Neural cell (in vitro differentiated cells): ENCODE data around the gene TEX13A. TPM values are rescaled to one million over a fixed set of nuclear protein-coding genes. Genes with fewer than 3 reads are reported as not detected.

Source experiments
- H2AFZ ChIP-seq: fragments of 200-600, 300-800 bp; sonication (generic), shearing (Covaris generic); 2 replicates; pipeline ENCODE4 v1.6.0; 2014; ENCODE audit warnings: low read depth, mild to moderate bottlenecking, antibody characterized with exemption, low read length, moderate library complexity
- H3F3A ChIP-seq: fragments of 200-600 bp; shearing (Covaris generic); 2 replicates; pipeline ENCODE4 v1.6.1; 2016; ENCODE audit warnings: mild to moderate bottlenecking, moderate library complexity, mixed read lengths, antibody characterized with exemption, low read length; ENCODE audit not compliant: insufficient read depth, poor library complexity, severe bottlenecking
- H3K27ac ChIP-seq: fragments of 200-600, 300-800 bp; sonication (generic), shearing (Covaris generic); 2 replicates; pipeline ENCODE4 v1.5.1; 2014; ENCODE audit warnings: mild to moderate bottlenecking, low read length, moderate library complexity
- H3K27me3 ChIP-seq: fragments of 300-800, 200-600 bp; sonication (generic), shearing (Covaris generic); 2 replicates; pipeline ENCODE4 v1.6.0; 2014; ENCODE audit warnings: mild to moderate bottlenecking, low read depth, low read length, moderate library complexity; ENCODE audit not compliant: insufficient read depth
- H3K36me3 ChIP-seq: fragments of 300-800, 200-600 bp; sonication (generic), shearing (Covaris generic); 2 replicates; pipeline ENCODE4 v1.5.1; 2014; ENCODE audit warnings: mild to moderate bottlenecking, antibody characterized with exemption, low read length, moderate library complexity; ENCODE audit not compliant: insufficient read depth
- H3K4me2 ChIP-seq: fragments of 300-800, 200-600 bp; sonication (generic), shearing (Covaris generic); 2 replicates; pipeline ENCODE4 v1.6.0; 2014; ENCODE audit warnings: mild to moderate bottlenecking, low read length
- H3K4me3 ChIP-seq: fragments of 300-800, 200-600 bp; sonication (generic), shearing (Covaris generic); 2 replicates; pipeline ENCODE4 v1.5.1; 2014; ENCODE audit warnings: mild to moderate bottlenecking, low read length, moderate library complexity
- H3K79me2 ChIP-seq: fragments of 200-600 bp; shearing (Covaris generic); replicated peaks from 2 replicates; pipeline ENCODE4 v1.6.0; 2014; ENCODE audit warnings: mild to moderate bottlenecking, low read length, moderate library complexity; ENCODE audit not compliant: insufficient read depth
- H3K9ac ChIP-seq: fragments of 300-800, 200-600 bp; sonication (generic), shearing (Covaris generic); 2 replicates; pipeline ENCODE4 v1.6.1; 2016; ENCODE audit warnings: mild to moderate bottlenecking, low read length, mixed read lengths
- H3K9me2 ChIP-seq: fragments of 200-600 bp; shearing (Covaris generic); 2 replicates; pipeline ENCODE4 v1.6.1; 2016; ENCODE audit warnings: mild to moderate bottlenecking, low read length, mixed read lengths; ENCODE audit not compliant: insufficient read depth
- H3K9me3 ChIP-seq: fragments of 200-600, 300-800 bp; sonication (generic), shearing (Covaris generic); 2 replicates; pipeline ENCODE4 v1.6.1; 2016; ENCODE audit warnings: mild to moderate bottlenecking, mixed run types, low read length, moderate library complexity, mixed read lengths
- H4K20me1 ChIP-seq: fragments of 200-600 bp; shearing (Covaris generic); 2 replicates; pipeline ENCODE4 v1.6.1; 2016; ENCODE audit warnings: mild to moderate bottlenecking, mixed run types; ENCODE audit not compliant: insufficient read depth
- EP300 ChIP-seq: fragments of 450-650 bp; conservative IDR thresholded peaks from 2 replicates; pipeline ENCODE4 v1.6.1; 2014; ENCODE audit warnings: antibody characterized with exemption, mild to moderate bottlenecking, moderate library complexity; ENCODE audit not compliant: poor library complexity, severe bottlenecking
- EZH2 ChIP-seq: fragments of 200-600, 300-800 bp; shearing (Covaris generic), sonication (generic); IDR thresholded peaks from 2 replicates; pipeline ENCODE4 v1.6.1; 2014; ENCODE audit warnings: antibody characterized with exemption, low read length, borderline replicate concordance, mild to moderate bottlenecking; ENCODE audit not compliant: insufficient read depth, poor library complexity, severe bottlenecking
- MXI1 ChIP-seq: fragments of 450-650 bp; conservative IDR thresholded peaks from 2 replicates; pipeline ENCODE4 v1.6.1; 2014; ENCODE audit warnings: antibody characterized with exemption, mild to moderate bottlenecking; ENCODE audit not compliant: poor library complexity, severe bottlenecking
- POLR2AphosphoS5 ChIP-seq: IDR thresholded peaks from 2 replicates; pipeline ENCODE4 v1.6.1; 2012
- RAD21 ChIP-seq: fragments of 450-650 bp; conservative IDR thresholded peaks from 2 replicates; pipeline ENCODE4 v1.6.1; 2014; ENCODE audit warnings: antibody characterized with exemption, mild to moderate bottlenecking, moderate library complexity
- SMC3 ChIP-seq: fragments of 450-650 bp; conservative IDR thresholded peaks from 2 replicates; pipeline ENCODE4 v1.6.1; 2014; ENCODE audit warnings: antibody characterized with exemption, mild to moderate bottlenecking, moderate library complexity; ENCODE audit not compliant: poor library complexity
- TAF1 ChIP-seq: IDR thresholded peaks from 2 replicates; pipeline ENCODE4 v1.6.1; 2012; ENCODE audit warnings: low read depth
- polyA plus RNA-seq: library from polyadenylated mRNA; depleted of rRNA; stranded (reverse); fragments of >200 nt; gene quantifications from 2 replicates; pipeline ENCODE4 v1.2.3, GENCODE V29; 2014
- TF ChIP-seq, protein P1 (sequence below): IDR thresholded peaks from 2 replicates; pipeline ENCODE4 v1.6.1; 2012; ENCODE audit warnings: borderline replicate concordance
- TF ChIP-seq, protein P2 (sequence below): fragments of 450-650 bp; IDR thresholded peaks from 2 replicates; pipeline ENCODE4 v1.5.1; 2014; ENCODE audit warnings: antibody characterized with exemption, mild to moderate bottlenecking, moderate library complexity; ENCODE audit not compliant: poor library complexity, severe bottlenecking

The TEX13A gene
- polyA plus RNA-seq, 1 donor from 2014 or later = not detected

DNA sequence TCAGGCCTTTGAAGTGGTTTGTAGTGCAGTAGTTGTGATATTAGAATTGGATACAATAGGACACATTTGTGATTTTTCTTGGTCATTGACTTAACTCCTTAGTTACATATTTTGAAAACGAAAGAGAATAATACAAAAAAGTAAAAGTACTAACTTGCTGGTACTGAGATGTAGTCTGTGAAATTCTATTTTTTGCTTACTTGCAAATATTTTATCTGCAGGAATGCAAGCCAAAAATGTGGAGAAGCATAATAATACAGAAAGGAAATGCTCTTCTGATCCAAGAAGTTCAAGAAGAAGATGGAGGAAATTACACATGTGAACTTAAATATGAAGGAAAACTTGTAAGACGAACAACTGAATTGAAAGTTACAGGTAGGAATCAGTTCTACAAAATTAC is 46.7 kb upstream of the TEX13A start:
- H3K27me3 ChIP-seq = no peaks in the 10 kb centered on the region
- H3K36me3 ChIP-seq = no peaks in the 10 kb centered on the region
- no peak overlapping the region for H3K27ac ChIP-seq
- H3K9ac ChIP-seq = no peak overlapping the region
- H4K20me1 ChIP-seq = no peaks in the 10 kb centered on the region
- H3K4me2 ChIP-seq = no peak overlapping the region
- no peak overlapping the region for H3K4me3 ChIP-seq
- TF ChIP-seq MXI1 (no peak), RAD21 (no peak), EZH2 (no peak), POLR2AphosphoS5 (no peak), EP300 (no peak), TAF1 (no peak), SMC3 (no peak)
- TF ChIP-seq, protein P1, sequence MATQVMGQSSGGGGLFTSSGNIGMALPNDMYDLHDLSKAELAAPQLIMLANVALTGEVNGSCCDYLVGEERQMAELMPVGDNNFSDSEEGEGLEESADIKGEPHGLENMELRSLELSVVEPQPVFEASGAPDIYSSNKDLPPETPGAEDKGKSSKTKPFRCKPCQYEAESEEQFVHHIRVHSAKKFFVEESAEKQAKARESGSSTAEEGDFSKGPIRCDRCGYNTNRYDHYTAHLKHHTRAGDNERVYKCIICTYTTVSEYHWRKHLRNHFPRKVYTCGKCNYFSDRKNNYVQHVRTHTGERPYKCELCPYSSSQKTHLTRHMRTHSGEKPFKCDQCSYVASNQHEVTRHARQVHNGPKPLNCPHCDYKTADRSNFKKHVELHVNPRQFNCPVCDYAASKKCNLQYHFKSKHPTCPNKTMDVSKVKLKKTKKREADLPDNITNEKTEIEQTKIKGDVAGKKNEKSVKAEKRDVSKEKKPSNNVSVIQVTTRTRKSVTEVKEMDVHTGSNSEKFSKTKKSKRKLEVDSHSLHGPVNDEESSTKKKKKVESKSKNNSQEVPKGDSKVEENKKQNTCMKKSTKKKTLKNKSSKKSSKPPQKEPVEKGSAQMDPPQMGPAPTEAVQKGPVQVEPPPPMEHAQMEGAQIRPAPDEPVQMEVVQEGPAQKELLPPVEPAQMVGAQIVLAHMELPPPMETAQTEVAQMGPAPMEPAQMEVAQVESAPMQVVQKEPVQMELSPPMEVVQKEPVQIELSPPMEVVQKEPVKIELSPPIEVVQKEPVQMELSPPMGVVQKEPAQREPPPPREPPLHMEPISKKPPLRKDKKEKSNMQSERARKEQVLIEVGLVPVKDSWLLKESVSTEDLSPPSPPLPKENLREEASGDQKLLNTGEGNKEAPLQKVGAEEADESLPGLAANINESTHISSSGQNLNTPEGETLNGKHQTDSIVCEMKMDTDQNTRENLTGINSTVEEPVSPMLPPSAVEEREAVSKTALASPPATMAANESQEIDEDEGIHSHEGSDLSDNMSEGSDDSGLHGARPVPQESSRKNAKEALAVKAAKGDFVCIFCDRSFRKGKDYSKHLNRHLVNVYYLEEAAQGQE = no peak
- TF ChIP-seq, protein P2, sequence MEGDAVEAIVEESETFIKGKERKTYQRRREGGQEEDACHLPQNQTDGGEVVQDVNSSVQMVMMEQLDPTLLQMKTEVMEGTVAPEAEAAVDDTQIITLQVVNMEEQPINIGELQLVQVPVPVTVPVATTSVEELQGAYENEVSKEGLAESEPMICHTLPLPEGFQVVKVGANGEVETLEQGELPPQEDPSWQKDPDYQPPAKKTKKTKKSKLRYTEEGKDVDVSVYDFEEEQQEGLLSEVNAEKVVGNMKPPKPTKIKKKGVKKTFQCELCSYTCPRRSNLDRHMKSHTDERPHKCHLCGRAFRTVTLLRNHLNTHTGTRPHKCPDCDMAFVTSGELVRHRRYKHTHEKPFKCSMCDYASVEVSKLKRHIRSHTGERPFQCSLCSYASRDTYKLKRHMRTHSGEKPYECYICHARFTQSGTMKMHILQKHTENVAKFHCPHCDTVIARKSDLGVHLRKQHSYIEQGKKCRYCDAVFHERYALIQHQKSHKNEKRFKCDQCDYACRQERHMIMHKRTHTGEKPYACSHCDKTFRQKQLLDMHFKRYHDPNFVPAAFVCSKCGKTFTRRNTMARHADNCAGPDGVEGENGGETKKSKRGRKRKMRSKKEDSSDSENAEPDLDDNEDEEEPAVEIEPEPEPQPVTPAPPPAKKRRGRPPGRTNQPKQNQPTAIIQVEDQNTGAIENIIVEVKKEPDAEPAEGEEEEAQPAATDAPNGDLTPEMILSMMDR = no peak
- H3F3A ChIP-seq = no peaks in the 10 kb centered on the region
- H3K9me3 ChIP-seq = no peaks in the 10 kb centered on the region
- no peaks in the 10 kb centered on the region for H3K9me2 ChIP-seq
- H3K79me2 ChIP-seq = no peaks in the 10 kb centered on the region
- H2AFZ ChIP-seq = no peak overlapping the region

DNA sequence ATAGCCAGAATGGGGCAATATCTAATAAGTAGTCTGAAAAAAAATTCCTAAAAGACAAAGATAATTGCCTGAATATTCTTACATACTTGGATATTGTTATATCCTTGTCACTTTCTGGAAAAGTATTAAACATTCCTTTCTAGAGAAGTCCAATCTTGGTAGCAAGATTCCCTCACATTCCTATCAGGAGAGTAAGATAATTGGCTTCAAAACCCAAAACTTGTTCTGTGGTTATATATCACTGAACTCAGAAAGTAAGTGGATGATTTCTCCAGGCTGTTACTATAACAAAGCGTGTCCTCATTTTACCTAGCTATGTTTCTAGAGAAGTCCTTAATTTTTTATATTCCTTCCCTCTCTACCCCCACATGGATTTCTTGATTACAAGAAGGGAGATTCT is 46.0 kb upstream of the TEX13A start:
- Histone ChIP-seq H3K27me3 (no peaks in the 10 kb centered on the region), H3K9ac (no peak overlapping the region)
- TF ChIP-seq SMC3 = no peak
- TF ChIP-seq, protein P2 = no peak
- no peak for TF ChIP-seq MXI1
- TF ChIP-seq POLR2AphosphoS5 = no peak
- no peak for TF ChIP-seq RAD21
- TF ChIP-seq TAF1 = no peak
- no peak for TF ChIP-seq EP300
- no peak for TF ChIP-seq EZH2
- TF ChIP-seq, protein P1 = no peak

More for the DNA sequence above, 46.0 kb upstream of the TEX13A start:
- Histone ChIP-seq H3K4me2 (no peak overlapping the region), H2AFZ (no peak overlapping the region), H3K4me3 (no peak overlapping the region), H3F3A (no peaks in the 10 kb centered on the region), H3K36me3 (no peaks in the 10 kb centered on the region), H3K9me3 (no peaks in the 10 kb centered on the region), H3K27ac (no peak overlapping the region), H3K9me2 (no peaks in the 10 kb centered on the region), H3K79me2 (no peaks in the 10 kb centered on the region), H4K20me1 (no peaks in the 10 kb centered on the region)
